Measurements from ENCODE around the gene MEOX1.

The MEOX1 gene

GRCh38 chr17:43634591-43635125 is 27.1 kb downstream of the MEOX1 start:
- in situ Hi-C loops (cut with HindIII; ENCODE audit: low pct_ligation_motif_present, low pct_unique_long_range_greater_than_20kb, low sequenced_read_pairs) = no loop called here
- no peak for DNase-seq

GRCh38 chr17:43632221-43632620 is 29.5 kb downstream of the MEOX1 start:
- in situ Hi-C loops (cut with HindIII; ENCODE audit: low pct_ligation_motif_present, low pct_unique_long_range_greater_than_20kb, low sequenced_read_pairs) = no loop called here
- DNase-seq = no peak

- in situ Hi-C loops (cut with HindIII; ENCODE audit: low pct_ligation_motif_present, low pct_unique_long_range_greater_than_20kb, low sequenced_read_pairs) = no loop called here
These were observed 30.3 kb downstream of the MEOX1 start for GRCh38 chr17:43631429-43631828.

GRCh38 chr17:43628089-43628650 is 33.6 kb downstream of the MEOX1 start:
- in situ Hi-C loops (cut with HindIII; ENCODE audit: low pct_ligation_motif_present, low pct_unique_long_range_greater_than_20kb, low sequenced_read_pairs) = no loop called here
- DNase-seq = no peak

More at GRCh38 chr17:43631429-43631828, 30.3 kb downstream of the MEOX1 start:
- DNase-seq = no peak

- in situ Hi-C loops (cut with HindIII; ENCODE audit: low pct_ligation_motif_present, low pct_unique_long_range_greater_than_20kb, low sequenced_read_pairs) = no loop called here
- no peak for DNase-seq
These were observed 34.1 kb downstream of the MEOX1 start for GRCh38 chr17:43627653-43628052.

- in situ Hi-C loops (cut with HindIII; ENCODE audit: low pct_ligation_motif_present, low pct_unique_long_range_greater_than_20kb, low sequenced_read_pairs) = no loop called here
- no peak for DNase-seq
These were observed 35.7 kb downstream of the MEOX1 start for GRCh38 chr17:43626023-43626422.

GRCh38 chr17:43625606-43626005 is 36.1 kb downstream of the MEOX1 start:
- in situ Hi-C loops (cut with HindIII; ENCODE audit: low pct_ligation_motif_present, low pct_unique_long_range_greater_than_20kb, low sequenced_read_pairs) = no loop called here
- no peak for DNase-seq

- DNase-seq = no peak
- in situ Hi-C loops (cut with HindIII; ENCODE audit: low pct_ligation_motif_present, low pct_unique_long_range_greater_than_20kb, low sequenced_read_pairs) = no loop called here
These were observed 41.1 kb downstream of the MEOX1 start for GRCh38 chr17:43620581-43620980.

- in situ Hi-C loops (cut with HindIII; ENCODE audit: low pct_ligation_motif_present, low pct_unique_long_range_greater_than_20kb, low sequenced_read_pairs) = no loop called here
- no peak for DNase-seq
These were observed 41.6 kb downstream of the MEOX1 start for GRCh38 chr17:43620147-43620546.

GRCh38 chr17:43619705-43620104 is 42.0 kb downstream of the MEOX1 start:
- in situ Hi-C loops (cut with HindIII; ENCODE audit: low pct_ligation_motif_present, low pct_unique_long_range_greater_than_20kb, low sequenced_read_pairs) = no loop called here
- DNase-seq = no peak

- in situ Hi-C loops (cut with HindIII; ENCODE audit: low pct_ligation_motif_present, low pct_unique_long_range_greater_than_20kb, low sequenced_read_pairs) = no loop called here
- DNase-seq = no peak
These were observed 43.4 kb downstream of the MEOX1 start for GRCh38 chr17:43618276-43618675.

GRCh38 chr17:43616852-43617251 is 44.9 kb downstream of the MEOX1 start:
- in situ Hi-C loops (cut with HindIII; ENCODE audit: low pct_ligation_motif_present, low pct_unique_long_range_greater_than_20kb, low sequenced_read_pairs) = no loop called here
- no peak for DNase-seq

GRCh38 chr17:43616421-43616820 is 45.3 kb downstream of the MEOX1 start:
- in situ Hi-C loops (cut with HindIII; ENCODE audit: low pct_ligation_motif_present, low pct_unique_long_range_greater_than_20kb, low sequenced_read_pairs) = no loop called here

GRCh38 chr17:43616029-43616351 is 45.7 kb downstream of the MEOX1 start:
- DNase-seq = no peak
- in situ Hi-C loops (cut with HindIII; ENCODE audit: low pct_ligation_motif_present, low pct_unique_long_range_greater_than_20kb, low sequenced_read_pairs) = no loop called here

More at GRCh38 chr17:43616421-43616820, 45.3 kb downstream of the MEOX1 start:
- DNase-seq = no peak

GRCh38 chr17:43615330-43616028 is 46.2 kb downstream of the MEOX1 start:
- DNase-seq = no peak
- in situ Hi-C loops (cut with HindIII; ENCODE audit: low pct_ligation_motif_present, low pct_unique_long_range_greater_than_20kb, low sequenced_read_pairs) = no loop called here

- in situ Hi-C loops (cut with HindIII; ENCODE audit: low pct_ligation_motif_present, low pct_unique_long_range_greater_than_20kb, low sequenced_read_pairs) = no loop called here
- DNase-seq = no peak
These were observed 47.2 kb downstream of the MEOX1 start for GRCh38 chr17:43614561-43614960.

- DNase-seq = no peak
- in situ Hi-C loops (cut with HindIII; ENCODE audit: low pct_ligation_motif_present, low pct_unique_long_range_greater_than_20kb, low sequenced_read_pairs) = no loop called here
These were observed 47.8 kb downstream of the MEOX1 start for GRCh38 chr17:43613917-43614316.

- in situ Hi-C loops (cut with HindIII; ENCODE audit: low pct_ligation_motif_present, low pct_unique_long_range_greater_than_20kb, low sequenced_read_pairs) = no loop called here
- no peak for DNase-seq
These were observed 49.2 kb downstream of the MEOX1 start for GRCh38 chr17:43612515-43612914.

- no peak for DNase-seq
- in situ Hi-C loops (cut with HindIII; ENCODE audit: low pct_ligation_motif_present, low pct_unique_long_range_greater_than_20kb, low sequenced_read_pairs) = no loop called here
These were observed 50.3 kb downstream of the MEOX1 start for GRCh38 chr17:43611230-43611969.
